Neural cell (in vitro differentiated cells): Measurements from ENCODE around the gene OSM.

Source experiments
- EP300 ChIP-seq: fragments of 450-650 bp; conservative IDR thresholded peaks from 2 replicates; pipeline ENCODE4 v1.6.1; 2014; ENCODE audit warnings: antibody characterized with exemption, mild to moderate bottlenecking, moderate library complexity; ENCODE audit not compliant: poor library complexity, severe bottlenecking
- EZH2 ChIP-seq: fragments of 200-600, 300-800 bp; shearing (Covaris generic), sonication (generic); IDR thresholded peaks from 2 replicates; pipeline ENCODE4 v1.6.1; 2014; ENCODE audit warnings: antibody characterized with exemption, low read length, borderline replicate concordance, mild to moderate bottlenecking; ENCODE audit not compliant: insufficient read depth, poor library complexity, severe bottlenecking
- MXI1 ChIP-seq: fragments of 450-650 bp; conservative IDR thresholded peaks from 2 replicates; pipeline ENCODE4 v1.6.1; 2014; ENCODE audit warnings: antibody characterized with exemption, mild to moderate bottlenecking; ENCODE audit not compliant: poor library complexity, severe bottlenecking
- POLR2AphosphoS5 ChIP-seq: IDR thresholded peaks from 2 replicates; pipeline ENCODE4 v1.6.1; 2012
- RAD21 ChIP-seq: fragments of 450-650 bp; conservative IDR thresholded peaks from 2 replicates; pipeline ENCODE4 v1.6.1; 2014; ENCODE audit warnings: antibody characterized with exemption, mild to moderate bottlenecking, moderate library complexity
- SMC3 ChIP-seq: fragments of 450-650 bp; conservative IDR thresholded peaks from 2 replicates; pipeline ENCODE4 v1.6.1; 2014; ENCODE audit warnings: antibody characterized with exemption, mild to moderate bottlenecking, moderate library complexity; ENCODE audit not compliant: poor library complexity
- TAF1 ChIP-seq: IDR thresholded peaks from 2 replicates; pipeline ENCODE4 v1.6.1; 2012; ENCODE audit warnings: low read depth
- TF ChIP-seq, protein P1 (sequence below): fragments of 450-650 bp; IDR thresholded peaks from 2 replicates; pipeline ENCODE4 v1.5.1; 2014; ENCODE audit warnings: antibody characterized with exemption, mild to moderate bottlenecking, moderate library complexity; ENCODE audit not compliant: poor library complexity, severe bottlenecking

DNA sequence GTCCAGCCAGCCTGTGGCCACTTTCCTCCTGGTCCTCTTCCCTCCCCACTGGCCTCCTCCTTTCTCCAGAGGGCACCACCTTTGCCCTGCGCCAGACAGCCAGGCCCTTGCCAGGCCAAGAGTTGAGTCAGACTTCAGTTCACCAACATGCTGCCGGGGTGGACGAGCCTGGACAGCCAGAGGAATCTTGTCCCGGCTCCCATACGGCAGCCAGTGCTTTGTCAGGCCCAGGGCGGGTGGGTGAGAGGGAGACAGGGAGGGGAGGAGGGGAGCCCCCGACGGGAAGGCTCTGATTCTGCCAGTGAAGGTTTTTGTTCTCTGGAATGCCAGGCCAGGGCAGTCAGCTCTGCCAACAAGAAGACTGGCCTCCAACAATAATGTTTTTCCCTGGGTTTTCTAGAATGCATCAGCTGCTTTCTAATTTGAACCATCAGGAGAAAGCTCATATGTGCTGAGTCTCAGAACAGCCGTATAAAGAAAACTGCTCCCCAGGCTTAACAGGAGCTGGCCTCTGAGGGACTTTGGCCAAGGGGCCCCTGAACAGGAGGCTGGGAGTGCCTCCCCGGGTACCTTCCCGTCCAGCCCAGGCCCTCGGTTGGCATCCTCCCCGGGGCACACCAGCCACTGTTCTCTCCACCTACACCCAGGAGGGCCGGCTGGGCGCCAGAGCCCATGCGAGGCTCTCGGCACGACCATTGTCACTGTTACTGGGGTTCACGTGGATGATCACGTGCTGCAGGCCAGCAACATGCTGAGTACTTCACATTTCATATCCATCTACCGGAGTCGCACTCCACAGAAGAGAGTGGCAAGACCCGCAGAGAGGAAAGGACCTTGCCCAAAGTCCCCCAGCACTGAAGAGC, 48.7 kb downstream of the OSM start:
- TF ChIP-seq POLR2AphosphoS5 (no peak), TAF1 (no peak), EP300 (no peak), MXI1 (no peak), RAD21 (no peak), SMC3 (no peak), EZH2 (no peak)
- TF ChIP-seq, protein P1, sequence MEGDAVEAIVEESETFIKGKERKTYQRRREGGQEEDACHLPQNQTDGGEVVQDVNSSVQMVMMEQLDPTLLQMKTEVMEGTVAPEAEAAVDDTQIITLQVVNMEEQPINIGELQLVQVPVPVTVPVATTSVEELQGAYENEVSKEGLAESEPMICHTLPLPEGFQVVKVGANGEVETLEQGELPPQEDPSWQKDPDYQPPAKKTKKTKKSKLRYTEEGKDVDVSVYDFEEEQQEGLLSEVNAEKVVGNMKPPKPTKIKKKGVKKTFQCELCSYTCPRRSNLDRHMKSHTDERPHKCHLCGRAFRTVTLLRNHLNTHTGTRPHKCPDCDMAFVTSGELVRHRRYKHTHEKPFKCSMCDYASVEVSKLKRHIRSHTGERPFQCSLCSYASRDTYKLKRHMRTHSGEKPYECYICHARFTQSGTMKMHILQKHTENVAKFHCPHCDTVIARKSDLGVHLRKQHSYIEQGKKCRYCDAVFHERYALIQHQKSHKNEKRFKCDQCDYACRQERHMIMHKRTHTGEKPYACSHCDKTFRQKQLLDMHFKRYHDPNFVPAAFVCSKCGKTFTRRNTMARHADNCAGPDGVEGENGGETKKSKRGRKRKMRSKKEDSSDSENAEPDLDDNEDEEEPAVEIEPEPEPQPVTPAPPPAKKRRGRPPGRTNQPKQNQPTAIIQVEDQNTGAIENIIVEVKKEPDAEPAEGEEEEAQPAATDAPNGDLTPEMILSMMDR, result no peak
